PC-3 (cell line): Measurements from ENCODE around the gene NUTM2B. TPM values are rescaled to one million over a fixed set of nuclear protein-coding genes. Genes with fewer than 3 reads are reported as not detected.
"Not testable (repeated sequence)": the region's sequence is repeated elsewhere in the genome, so short reads cannot be mapped to it uniquely, and the experiment has no call there.

ENCODE experiments used
- ATAC-seq: fragments of 200-7000 bp; cut with Tn5 transposase; 2 replicates; pipeline ENCODE4 v1.9.1; 2020; ENCODE audit warnings: mild to moderate bottlenecking, moderate library complexity
- BruUV-seq: library from RNA; stranded (reverse); fragments of 400-500 nt; replicated peaks from 2 replicates; lab custom pipeline; 2021; lab: Mats Ljungman, UMichigan
- CTCF ChIA-PET: fragments of 300-600 bp; sonication (Branson Sonifier 250); formaldehyde crosslinking; loops from one replicate; lab custom pipeline; 2022; ENCODE audit warnings: antibody characterized with exemption; lab: Charles Lee
- POLR2A ChIA-PET: fragments of 300-600 bp; sonication (Branson Sonifier 250); formaldehyde crosslinking; loops from one replicate; lab custom pipeline; 2022; ENCODE audit warnings: antibody characterized with exemption; ENCODE audit not compliant: unreplicated experiment; lab: Charles Lee
- DNase-seq: peaks from one replicate; pipeline ENCODE4 v3.0.0-alpha.2; 2015
- H2AFZ ChIP-seq: fragments of 300-600 bp; sonication (generic); 2 replicates; pipeline ENCODE4 v1.6.0; 2016; ENCODE audit warnings: antibody characterized with exemption, low read length
- H3F3A ChIP-seq: fragments of 300-600 bp; sonication (generic); one replicate; pipeline ENCODE4 v1.6.0; 2017; ENCODE audit warnings: antibody characterized with exemption, low read length, control low read depth, mild to moderate bottlenecking; ENCODE audit not compliant: unreplicated experiment
- H3K27ac ChIP-seq: fragments of 300-600 bp; sonication (generic); 2 replicates; pipeline ENCODE4 v1.5.1; 2016; ENCODE audit warnings: mild to moderate bottlenecking, low read length
- H3K27me3 ChIP-seq: fragments of 300-600 bp; sonication (generic); 2 replicates; pipeline ENCODE4 v1.6.1; 2016; ENCODE audit warnings: low read length, mixed read lengths
- H3K36me3 ChIP-seq: fragments of 300-600 bp; sonication (generic); 2 replicates; pipeline ENCODE4 v1.6.1; 2016; ENCODE audit warnings: low read depth, mixed run types, low read length, mixed read lengths
- H3K4me1 ChIP-seq: fragments of 300-600 bp; sonication (generic); 2 replicates; pipeline ENCODE4 v1.5.1; 2016; ENCODE audit warnings: low read length; ENCODE audit not compliant: insufficient read depth
- H3K4me2 ChIP-seq: fragments of 300-600 bp; sonication (generic); 2 replicates; pipeline ENCODE4 v1.6.0; 2016; ENCODE audit warnings: low read length
- H3K4me3 ChIP-seq: fragments of 300-600 bp; sonication (generic); 2 replicates; pipeline ENCODE4 v1.5.1; 2016; ENCODE audit warnings: mild to moderate bottlenecking, low read length, mixed read lengths
- H3K79me2 ChIP-seq: fragments of 300-600 bp; sonication (generic); 2 replicates; pipeline ENCODE4 v1.6.1; 2017; ENCODE audit warnings: low read length, mixed read lengths
- H3K9ac ChIP-seq: fragments of 300-600 bp; sonication (generic); 2 replicates; pipeline ENCODE4 v1.6.0; 2016; ENCODE audit warnings: mild to moderate bottlenecking, low read length
- H3K9me2 ChIP-seq: fragments of 300-600 bp; sonication (generic); replicated peaks from 2 replicates; pipeline ENCODE4 v1.6.1; 2016; ENCODE audit warnings: mixed run types, low read length, mixed read lengths
- H3K9me3 ChIP-seq: fragments of 300-600 bp; sonication (generic); 2 replicates; pipeline ENCODE4 v1.6.1; 2016; ENCODE audit warnings: low read length, mixed read lengths
- H4K20me1 ChIP-seq: fragments of 300-600 bp; sonication (generic); 2 replicates; pipeline ENCODE4 v1.6.1; 2016; ENCODE audit warnings: low read length, mixed read lengths
- intact Hi-C: fragments of 100-400 bp; cut with micrococcal nuclease; formaldehyde crosslinking; loops from 2 replicates; pipeline ENCODE4 v1.9.0; 2023
- total RNA-seq: library from RNA; depleted of rRNA; stranded (reverse); fragments of >200 nt; gene quantifications from 2 replicates; pipeline ENCODE4 v1.2.3, GENCODE V29; 2014

Gene NUTM2B
- total RNA-seq, 1 experiment from 2014 or later, result 0.84 TPM

DNA sequence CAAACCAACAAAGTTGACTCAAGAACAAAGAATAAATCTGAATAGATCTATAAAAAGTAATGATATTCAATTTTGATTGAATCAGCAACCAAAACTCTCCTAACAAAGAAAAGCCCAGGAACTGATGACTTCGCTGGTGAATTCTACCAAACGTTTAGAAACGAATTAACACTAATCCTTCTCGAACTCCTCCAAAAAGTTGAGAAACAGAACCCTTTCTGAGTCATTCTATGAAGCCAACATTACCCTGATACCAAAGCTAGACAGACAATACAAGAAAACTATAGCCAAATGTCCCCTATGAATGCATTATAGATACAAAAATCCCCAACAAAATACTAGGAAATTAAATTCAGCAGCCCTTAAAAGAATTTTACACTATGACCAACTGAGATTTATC is 17.0 kb downstream of the NUTM2B start:
- H3K9me3 ChIP-seq, H3K27ac ChIP-seq, H3K4me2 ChIP-seq, DNase-seq, H3K9ac ChIP-seq, H4K20me1 ChIP-seq, BruUV-seq, H3K4me1 ChIP-seq, H3F3A ChIP-seq, H3K36me3 ChIP-seq, H3K27me3 ChIP-seq, ATAC-seq, H2AFZ ChIP-seq, intact Hi-C loops, H3K4me3 ChIP-seq, POLR2A ChIA-PET, H3K9me2 ChIP-seq, H3K79me2 ChIP-seq, CTCF ChIA-PET: not testable (repeated sequence)

GRCh38 chr10:79726620-79727019 is 23.6 kb downstream of the NUTM2B start:
- H3K36me3 ChIP-seq, intact Hi-C loops, ATAC-seq, H3K27me3 ChIP-seq, H4K20me1 ChIP-seq, CTCF ChIA-PET, H2AFZ ChIP-seq, BruUV-seq, H3K9ac ChIP-seq, H3K4me2 ChIP-seq, POLR2A ChIA-PET, H3K9me3 ChIP-seq, H3K4me1 ChIP-seq, DNase-seq, H3K4me3 ChIP-seq, H3K27ac ChIP-seq, H3K79me2 ChIP-seq, H3K9me2 ChIP-seq, H3F3A ChIP-seq: not testable (repeated sequence)

GRCh38 chr10:79744844-79745243 is 41.8 kb downstream of the NUTM2B start:
- H3F3A ChIP-seq, CTCF ChIA-PET, H2AFZ ChIP-seq, POLR2A ChIA-PET, H3K4me3 ChIP-seq, H4K20me1 ChIP-seq, intact Hi-C loops, H3K27me3 ChIP-seq, H3K9me3 ChIP-seq, H3K4me2 ChIP-seq, H3K79me2 ChIP-seq, H3K9me2 ChIP-seq, H3K4me1 ChIP-seq, H3K27ac ChIP-seq, H3K9ac ChIP-seq, DNase-seq, H3K36me3 ChIP-seq, BruUV-seq, ATAC-seq: not testable (repeated sequence)

- H2AFZ ChIP-seq, H3K27ac ChIP-seq, intact Hi-C loops, H3K4me3 ChIP-seq, POLR2A ChIA-PET, H3K27me3 ChIP-seq, CTCF ChIA-PET, BruUV-seq, H3K9me3 ChIP-seq, ATAC-seq, H3K36me3 ChIP-seq, H3F3A ChIP-seq, H3K79me2 ChIP-seq, H3K4me2 ChIP-seq, H3K4me1 ChIP-seq, H3K9me2 ChIP-seq, H3K9ac ChIP-seq, H4K20me1 ChIP-seq, DNase-seq: not testable (repeated sequence)
These were observed 45.5 kb downstream of the NUTM2B start for GRCh38 chr10:79748510-79748909.

DNA sequence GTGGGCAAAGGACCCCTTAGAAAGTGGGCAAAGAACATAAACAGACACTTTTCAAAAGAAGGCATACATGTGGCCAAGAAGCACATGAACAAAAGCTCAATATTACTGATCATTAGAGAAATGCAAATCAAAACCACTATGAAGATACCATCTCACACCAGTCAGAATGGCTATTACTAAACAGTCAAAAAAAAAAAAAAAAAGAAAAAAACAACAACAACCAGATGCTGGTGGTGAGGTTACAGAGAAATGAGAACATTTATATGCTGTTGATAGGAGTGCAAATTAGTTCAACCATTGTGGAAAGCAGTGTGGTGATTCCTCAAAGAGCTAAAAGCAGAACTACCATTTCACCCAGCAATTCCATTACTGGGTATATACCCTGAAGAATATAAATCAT is 50.6 kb downstream of the NUTM2B start:
- H3K9me3 ChIP-seq, CTCF ChIA-PET, H3K27me3 ChIP-seq, BruUV-seq, POLR2A ChIA-PET, intact Hi-C loops, ATAC-seq, H3K4me2 ChIP-seq, H3K9ac ChIP-seq, H4K20me1 ChIP-seq, H3K4me1 ChIP-seq, DNase-seq, H3K27ac ChIP-seq, H3K4me3 ChIP-seq, H2AFZ ChIP-seq, H3K9me2 ChIP-seq, H3F3A ChIP-seq, H3K79me2 ChIP-seq, H3K36me3 ChIP-seq: not testable (repeated sequence)

GRCh38 chr10:79758297-79758993 is 55.4 kb downstream of the NUTM2B start:
- H3K9me2 ChIP-seq, H3F3A ChIP-seq, H3K27me3 ChIP-seq, CTCF ChIA-PET, H4K20me1 ChIP-seq, H3K79me2 ChIP-seq, H3K4me1 ChIP-seq, DNase-seq, intact Hi-C loops, H3K4me3 ChIP-seq, BruUV-seq, H3K27ac ChIP-seq, H3K36me3 ChIP-seq, ATAC-seq, H3K9ac ChIP-seq, H3K4me2 ChIP-seq, H2AFZ ChIP-seq, POLR2A ChIA-PET, H3K9me3 ChIP-seq: not testable (repeated sequence)
